ENCODE results near the gene ASCC1. TPM values are rescaled to one million over a fixed set of nuclear protein-coding genes. Genes with fewer than 3 reads are reported as not detected.

The ASCC1 gene
- total RNA-seq, 3 donors from 2014 or later: 18.0 to 23.6 (median 21.4) TPM

DNA sequence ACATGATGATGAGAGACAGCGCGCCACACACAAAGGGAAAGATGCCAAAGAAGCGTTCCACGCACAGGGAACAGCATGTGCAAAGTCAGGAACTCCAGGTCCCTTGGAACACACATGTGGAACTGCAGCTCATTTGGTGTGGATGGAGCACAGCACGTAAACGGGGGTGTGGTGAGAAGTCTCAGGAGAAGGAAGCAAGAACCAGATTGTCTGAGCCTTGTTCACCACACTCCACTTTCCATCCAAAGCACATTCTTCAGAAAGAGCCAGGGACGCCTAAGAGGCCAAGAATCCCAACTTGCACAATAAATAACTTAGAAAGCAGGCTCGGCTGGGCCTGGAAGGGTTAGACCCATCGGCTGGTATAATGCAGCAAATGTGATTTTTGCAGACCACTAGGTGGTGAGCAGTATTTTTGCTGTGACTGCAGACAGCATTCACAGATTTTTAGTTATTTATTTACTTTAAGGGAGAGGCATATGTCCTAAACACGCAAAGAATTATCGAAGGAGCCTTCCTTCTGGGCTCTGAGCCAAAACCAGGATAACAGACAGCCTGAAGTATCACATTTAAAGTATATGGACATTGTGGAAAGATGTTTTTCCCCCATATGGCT lies 27.9 kb upstream of the ASCC1 start:
- Histone ChIP-seq H3K4me1 (ENCODE audit: low read depth) (peaks cover 62% of the 10 kb centered on the region), H3K9me3 (no peaks in the 10 kb centered on the region), H3K36me3 (ENCODE audit: low read depth) (no peaks in the 10 kb centered on the region), H3K4me3 (no peak overlapping the region)
- TF ChIP-seq, protein P1, sequence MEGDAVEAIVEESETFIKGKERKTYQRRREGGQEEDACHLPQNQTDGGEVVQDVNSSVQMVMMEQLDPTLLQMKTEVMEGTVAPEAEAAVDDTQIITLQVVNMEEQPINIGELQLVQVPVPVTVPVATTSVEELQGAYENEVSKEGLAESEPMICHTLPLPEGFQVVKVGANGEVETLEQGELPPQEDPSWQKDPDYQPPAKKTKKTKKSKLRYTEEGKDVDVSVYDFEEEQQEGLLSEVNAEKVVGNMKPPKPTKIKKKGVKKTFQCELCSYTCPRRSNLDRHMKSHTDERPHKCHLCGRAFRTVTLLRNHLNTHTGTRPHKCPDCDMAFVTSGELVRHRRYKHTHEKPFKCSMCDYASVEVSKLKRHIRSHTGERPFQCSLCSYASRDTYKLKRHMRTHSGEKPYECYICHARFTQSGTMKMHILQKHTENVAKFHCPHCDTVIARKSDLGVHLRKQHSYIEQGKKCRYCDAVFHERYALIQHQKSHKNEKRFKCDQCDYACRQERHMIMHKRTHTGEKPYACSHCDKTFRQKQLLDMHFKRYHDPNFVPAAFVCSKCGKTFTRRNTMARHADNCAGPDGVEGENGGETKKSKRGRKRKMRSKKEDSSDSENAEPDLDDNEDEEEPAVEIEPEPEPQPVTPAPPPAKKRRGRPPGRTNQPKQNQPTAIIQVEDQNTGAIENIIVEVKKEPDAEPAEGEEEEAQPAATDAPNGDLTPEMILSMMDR (IDR thresholded peaks at IDR 0.05): no peak
- DNase-seq (peak in 2 of 3 donors; percentile 53 to 86), ATAC-seq (peak; percentile 29)
- intact Hi-C loops (cut with DNase I, micrococcal nuclease): no loop called here

DNA sequence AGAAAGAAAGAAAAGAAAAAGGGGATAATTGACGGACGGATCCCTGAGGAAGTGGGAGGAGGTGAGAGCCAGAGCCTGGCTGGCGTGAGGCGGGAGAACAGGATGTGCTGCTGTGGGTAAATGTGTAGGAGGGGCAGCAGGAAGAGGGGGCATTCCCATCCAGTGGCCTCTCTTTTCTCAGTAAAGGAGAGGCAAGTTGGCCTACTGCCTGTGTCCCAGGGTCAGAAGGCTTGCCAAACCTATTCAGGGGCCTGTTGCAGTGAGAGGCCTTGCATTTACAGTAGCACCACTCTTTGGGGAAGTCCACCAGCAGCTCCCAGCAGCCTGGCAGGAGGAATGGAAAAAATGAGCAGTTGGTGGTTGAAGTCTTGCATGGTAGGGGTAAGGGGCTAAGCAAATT lies 26.6 kb upstream of the ASCC1 start:
- ATAC-seq: no peak
- peak in 2 of 3 donors; percentile 32 to 68 for DNase-seq
- intact Hi-C loops (cut with DNase I, micrococcal nuclease): no loop called here
- TF ChIP-seq, protein P1 (IDR thresholded peaks at IDR 0.05): no peak
- no peaks in the 10 kb centered on the region for H3K9me3 ChIP-seq
- H3K36me3 ChIP-seq (ENCODE audit: low read depth): no peaks in the 10 kb centered on the region
- H3K4me1 ChIP-seq (ENCODE audit: low read depth): peaks cover 49% of the 10 kb centered on the region
- H3K4me3 ChIP-seq: no peak overlapping the region

DNA sequence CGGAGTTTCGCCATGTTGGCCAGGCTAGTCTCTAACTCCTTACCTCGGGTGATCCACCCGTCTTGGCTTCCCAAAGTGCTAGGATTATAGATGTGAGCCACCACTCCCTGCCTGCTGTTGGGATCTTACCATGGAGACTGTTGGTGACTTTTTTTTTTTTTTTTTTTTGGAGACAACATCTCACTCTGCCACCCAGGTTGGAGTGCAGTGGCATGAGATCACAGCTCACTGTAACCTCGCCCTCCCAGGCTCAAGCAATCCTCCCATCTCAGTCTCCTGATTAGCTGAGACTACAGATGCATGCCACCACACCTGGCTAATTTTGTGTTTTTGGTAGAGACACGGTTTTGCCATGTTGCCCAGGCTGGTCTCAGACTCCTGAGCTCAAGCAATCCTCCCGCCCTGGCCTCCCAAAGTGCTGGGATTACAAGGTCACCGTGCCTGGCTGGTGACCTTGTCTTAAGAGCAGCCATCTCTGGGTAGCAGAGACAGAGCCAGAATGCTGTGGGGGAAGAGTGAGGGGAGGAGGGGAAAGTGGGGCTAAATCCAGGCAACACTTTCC lies 25.7 kb upstream of the ASCC1 start:
- TF ChIP-seq, protein P1 (IDR thresholded peaks at IDR 0.05): no peak
- DNase-seq: peak in 1 of 3 donors; percentile 28
- intact Hi-C loops (cut with DNase I, micrococcal nuclease): no loop called here
- peaks cover 40% of the 10 kb centered on the region for H3K4me1 ChIP-seq (ENCODE audit: low read depth)
- H3K4me3 ChIP-seq: no peak overlapping the region
- ATAC-seq: no peak
- no peaks in the 10 kb centered on the region for H3K36me3 ChIP-seq (ENCODE audit: low read depth)
- H3K9me3 ChIP-seq: no peaks in the 10 kb centered on the region

DNA sequence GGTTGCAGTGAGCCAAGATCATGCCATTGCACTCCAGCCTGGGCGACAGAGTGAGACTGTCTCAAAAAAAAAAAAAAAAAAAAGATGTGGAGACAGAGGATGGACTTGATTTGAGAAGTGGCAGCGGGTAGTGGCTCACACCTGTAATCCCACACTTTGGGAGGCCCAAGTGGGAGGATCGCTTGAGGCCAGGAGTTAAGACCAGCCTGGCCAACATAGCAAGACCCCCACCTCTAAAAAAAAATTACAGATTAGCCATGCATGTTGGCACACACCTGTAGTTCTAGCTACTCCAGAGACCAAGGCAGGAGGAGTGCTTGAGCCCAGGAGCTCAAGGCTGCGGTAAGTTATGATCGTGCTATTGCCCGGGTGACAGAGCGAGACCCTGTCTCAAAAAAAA lies 24.3 kb upstream of the ASCC1 start:
- Histone ChIP-seq H3K36me3 (ENCODE audit: low read depth) (no peaks in the 10 kb centered on the region), H3K4me1 (ENCODE audit: low read depth) (peaks cover 26% of the 10 kb centered on the region), H3K9me3 (no peaks in the 10 kb centered on the region), H3K4me3 (no peak overlapping the region)
- ATAC-seq (no peak), DNase-seq (peak in 1 of 3 donors; percentile 3)
- TF ChIP-seq, protein P1 (IDR thresholded peaks at IDR 0.05): no peak
- intact Hi-C loops (cut with DNase I, micrococcal nuclease): no loop called here

DNA sequence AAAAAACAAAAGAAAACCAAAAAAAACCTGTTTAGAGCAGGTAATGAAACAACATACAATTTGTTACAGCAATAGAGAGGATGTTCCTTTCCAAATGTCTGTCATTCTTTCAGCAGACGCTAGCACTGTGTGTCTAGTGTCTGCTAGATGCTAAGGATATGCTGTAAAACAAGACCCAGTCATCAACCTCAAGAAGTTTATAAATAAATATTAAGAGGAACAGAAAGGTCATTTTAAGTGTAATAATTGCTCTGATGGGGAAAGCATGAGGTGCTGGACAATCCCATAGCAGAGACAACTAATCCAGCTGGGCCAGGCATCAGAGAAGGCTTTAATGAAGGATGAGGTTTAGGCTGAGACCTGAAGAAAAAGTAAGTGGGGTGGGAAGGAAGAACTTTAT lies 23.3 kb upstream of the ASCC1 start:
- no peak for DNase-seq
- TF ChIP-seq, protein P1 (IDR thresholded peaks at IDR 0.05): no peak
- intact Hi-C loops (cut with DNase I, micrococcal nuclease): loop anchor here in 1 of 2 donors (10.0 kb wide), 1 partner anchor 95 kb away; no protein-coding TSS in a partner anchor
- no peak overlapping the region for H3K4me3 ChIP-seq
- H3K36me3 ChIP-seq (ENCODE audit: low read depth): no peaks in the 10 kb centered on the region
- no peak for ATAC-seq
- H3K4me1 ChIP-seq (ENCODE audit: low read depth): peaks cover 17% of the 10 kb centered on the region
- H3K9me3 ChIP-seq: no peaks in the 10 kb centered on the region
